GM12891 (cell line): ENCODE data around the gene SLC13A2.

Source experiments
- DNase-seq: peaks from one replicate; pipeline ENCODE4 v3.0.0; 2011; ENCODE audit warnings: low spot score; ENCODE audit not compliant: insufficient read length
- FAIRE-seq: peaks from 2 replicates; lab custom pipeline; 2011; peaks lifted over from hg19 to GRCh38; lab: Jason Lieb, UNC
- PAX5 ChIP-seq: IDR thresholded peaks from 2 replicates; pipeline ENCODE4 v1.6.1; 2011; ENCODE audit warnings: low read length, moderate library complexity, mild to moderate bottlenecking; ENCODE audit not compliant: insufficient read depth, severe bottlenecking
- POLR2A ChIP-seq: IDR thresholded peaks from 2 replicates; pipeline ENCODE4 v1.6.1; 2011; ENCODE audit warnings: low read depth, low read length, control low read depth
- POLR2AphosphoS5 ChIP-seq: IDR thresholded peaks from 2 replicates; pipeline ENCODE4 v1.6.1; 2011; ENCODE audit warnings: low read depth, low read length, control low read depth
- POU2F2 ChIP-seq: IDR thresholded peaks from 2 replicates; pipeline ENCODE4 v1.6.1; 2011; ENCODE audit warnings: low read depth, mild to moderate bottlenecking, control low read depth, low read length, moderate library complexity
- SPI1 ChIP-seq: IDR thresholded peaks from 2 replicates; pipeline ENCODE4 v1.6.1; 2011; ENCODE audit warnings: low read depth, low read length, control low read depth
- TAF1 ChIP-seq: IDR thresholded peaks from 2 replicates; pipeline ENCODE4 v1.6.1; 2011; ENCODE audit warnings: low read depth, low read length, control low read depth

SLC13A2 gene

GRCh38 chr17:28470266-28470913, 3.1 kb upstream of the SLC13A2 start:
- FAIRE-seq (no peak), DNase-seq (no peak)
- TF ChIP-seq POU2F2: no peak
- TF ChIP-seq POLR2A: no peak
- no peak for TF ChIP-seq PAX5
- no peak for TF ChIP-seq SPI1
- no peak for TF ChIP-seq POLR2AphosphoS5
- TF ChIP-seq TAF1: no peak

- TF ChIP-seq TAF1: no peak
- TF ChIP-seq POLR2AphosphoS5: no peak
- TF ChIP-seq SPI1: no peak
- no peak for TF ChIP-seq PAX5
- TF ChIP-seq POLR2A: no peak
- no peak for TF ChIP-seq POU2F2
- FAIRE-seq (no peak), DNase-seq (no peak)
Observed at GRCh38 chr17:28470914-28471366, 2.5 kb upstream of the SLC13A2 start.

- FAIRE-seq: no peak
- no peak for DNase-seq
- TF ChIP-seq PAX5: no peak
- TF ChIP-seq POU2F2: no peak
- TF ChIP-seq SPI1: no peak
- TF ChIP-seq TAF1: no peak
- no peak for TF ChIP-seq POLR2AphosphoS5
- no peak for TF ChIP-seq POLR2A
Observed at GRCh38 chr17:28471531-28472342, 1.7 kb upstream of the SLC13A2 start.

- DNase-seq (no peak), FAIRE-seq (peak; percentile 57)
- TF ChIP-seq POU2F2 (no peak), SPI1 (peak; percentile 94), TAF1 (no peak), PAX5 (no peak)
Observed at GRCh38 chr17:28472871-28473497, 460 bp upstream of the SLC13A2 start.

GRCh38 chr17:28474111-28474531, 677 bp downstream of the SLC13A2 start:
- FAIRE-seq: no peak
- no peak for TF ChIP-seq POLR2AphosphoS5
- no peak for TF ChIP-seq POLR2A
- TF ChIP-seq POU2F2: no peak
- no peak for TF ChIP-seq PAX5
- no peak for TF ChIP-seq SPI1
- TF ChIP-seq TAF1: no peak
- DNase-seq: no peak

GRCh38 chr17:28475151-28475900, 1.9 kb downstream of the SLC13A2 start:
- peak; percentile 87 for FAIRE-seq
- DNase-seq: no peak
- TF ChIP-seq SPI1 (peak; percentile 54; the same call in 1 of the 2 replicates), TAF1 (no peak)

GRCh38 chr17:28476076-28476865, 2.8 kb downstream of the SLC13A2 start:
- DNase-seq (no peak), FAIRE-seq (peak; percentile 47)
- TF ChIP-seq SPI1: 0 out of 2 replicates have a peak, but pooled peaks have one; percentile 11
- no peak for TF ChIP-seq PAX5
- TF ChIP-seq TAF1: no peak

GRCh38 chr17:28477928-28478327, 4.5 kb downstream of the SLC13A2 start:
- TF ChIP-seq TAF1: no peak
- no peak for TF ChIP-seq SPI1
- no peak for TF ChIP-seq PAX5
- TF ChIP-seq POLR2AphosphoS5: no peak
- TF ChIP-seq POU2F2: no peak
- no peak for TF ChIP-seq POLR2A
- DNase-seq (no peak), FAIRE-seq (no peak)
